Measurements from ENCODE around the gene FGF3. TPM values are rescaled to one million over a fixed set of nuclear protein-coding genes. Genes with fewer than 3 reads are reported as not detected.

Gene FGF3
- total and polyA plus RNA-seq, 4 donors, result not detected

GRCh38 chr11:69810289-69811118 is 8.7 kb downstream of the FGF3 start:
- Histone ChIP-seq H3K4me3 (ENCODE audit: low read depth, low read length) (no peak overlapping the region), H3K9me3 (ENCODE audit: control insufficient read depth, insufficient read depth, low read length) (no peaks in the 10 kb centered on the region), H3K27me3 (ENCODE audit: control insufficient read depth, insufficient read depth, low read length) (peaks cover 12% of the 10 kb centered on the region), H3K4me1 (ENCODE audit: control insufficient read depth, insufficient read depth, low read length) (no peaks in the 10 kb centered on the region), H3K27ac (ENCODE audit: low read depth, low read length) (no peak overlapping the region), H3K36me3 (ENCODE audit: control insufficient read depth, insufficient read depth, low read length) (no peaks in the 10 kb centered on the region)
- WGBS (ENCODE audit: insufficient coverage), result 93% methylated on average over 39 of the region's 39 CpGs
- DNase-seq (ENCODE audit: low read depth in 4 of 6, low spot score in 6 of 6), result no peak

GRCh38 chr11:69808667-69809086 is 10.5 kb downstream of the FGF3 start:
- H3K27ac ChIP-seq (ENCODE audit: low read depth, low read length), result no peak overlapping the region
- WGBS (ENCODE audit: insufficient coverage), result 12% methylated on average over 7 of the region's 7 CpGs
- H3K36me3 ChIP-seq (ENCODE audit: control insufficient read depth, insufficient read depth, low read length), result no peaks in the 10 kb centered on the region
- H3K9me3 ChIP-seq (ENCODE audit: control insufficient read depth, insufficient read depth, low read length), result no peaks in the 10 kb centered on the region
- H3K4me1 ChIP-seq (ENCODE audit: control insufficient read depth, insufficient read depth, low read length), result no peaks in the 10 kb centered on the region
- DNase-seq (ENCODE audit: low read depth in 4 of 6, low spot score in 6 of 6), result peak in 2 of 6 donors; percentile 26 to 39
- no peak overlapping the region for H3K4me3 ChIP-seq (ENCODE audit: low read depth, low read length)
- peaks cover 2% of the 10 kb centered on the region for H3K27me3 ChIP-seq (ENCODE audit: control insufficient read depth, insufficient read depth, low read length)

- Histone ChIP-seq H3K36me3 (ENCODE audit: control insufficient read depth, insufficient read depth, low read length) (no peaks in the 10 kb centered on the region), H3K9me3 (ENCODE audit: control insufficient read depth, insufficient read depth, low read length) (no peaks in the 10 kb centered on the region), H3K4me3 (ENCODE audit: low read depth, low read length) (no peak overlapping the region), H3K4me1 (ENCODE audit: control insufficient read depth, insufficient read depth, low read length) (no peaks in the 10 kb centered on the region), H3K27ac (ENCODE audit: low read depth, low read length) (no peak overlapping the region), H3K27me3 (ENCODE audit: control insufficient read depth, insufficient read depth, low read length) (peaks cover 4% of the 10 kb centered on the region)
- DNase-seq (ENCODE audit: low read depth in 4 of 6, low spot score in 6 of 6), result no peak
- 94% methylated on average over 8 of the region's 9 CpGs for WGBS (ENCODE audit: insufficient coverage)
These were observed 12.0 kb downstream of the FGF3 start for GRCh38 chr11:69807106-69807815.

GRCh38 chr11:69804769-69805508 is 14.3 kb downstream of the FGF3 start:
- Histone ChIP-seq H3K27ac (ENCODE audit: low read depth, low read length) (no peak overlapping the region), H3K36me3 (ENCODE audit: control insufficient read depth, insufficient read depth, low read length) (no peaks in the 10 kb centered on the region)
- 65% methylated on average over 19 of the region's 19 CpGs for WGBS (ENCODE audit: insufficient coverage)

GRCh38 chr11:69803604-69804218 is 15.5 kb downstream of the FGF3 start:
- Histone ChIP-seq H3K4me1 (ENCODE audit: control insufficient read depth, insufficient read depth, low read length) (no peaks in the 10 kb centered on the region), H3K27ac (ENCODE audit: low read depth, low read length) (no peak overlapping the region), H3K27me3 (ENCODE audit: control insufficient read depth, insufficient read depth, low read length) (peaks cover 4% of the 10 kb centered on the region), H3K4me3 (ENCODE audit: low read depth, low read length) (no peak overlapping the region), H3K9me3 (ENCODE audit: control insufficient read depth, insufficient read depth, low read length) (no peaks in the 10 kb centered on the region), H3K36me3 (ENCODE audit: control insufficient read depth, insufficient read depth, low read length) (no peaks in the 10 kb centered on the region)
- DNase-seq (ENCODE audit: low read depth in 4 of 6, low spot score in 6 of 6), result no peak

More at GRCh38 chr11:69804769-69805508, 14.3 kb downstream of the FGF3 start:
- H3K27me3 ChIP-seq (ENCODE audit: control insufficient read depth, insufficient read depth, low read length), result peaks cover 4% of the 10 kb centered on the region
- DNase-seq (ENCODE audit: low read depth in 4 of 6, low spot score in 6 of 6), result no peak
- no peaks in the 10 kb centered on the region for H3K4me1 ChIP-seq (ENCODE audit: control insufficient read depth, insufficient read depth, low read length)
- H3K9me3 ChIP-seq (ENCODE audit: control insufficient read depth, insufficient read depth, low read length), result no peaks in the 10 kb centered on the region
- H3K4me3 ChIP-seq (ENCODE audit: low read depth, low read length), result no peak overlapping the region

GRCh38 chr11:69803022-69803421 is 16.2 kb downstream of the FGF3 start:
- H3K9me3 ChIP-seq (ENCODE audit: control insufficient read depth, insufficient read depth, low read length), result no peaks in the 10 kb centered on the region
- WGBS (ENCODE audit: insufficient coverage), result 85% methylated on average over 2 of the region's 2 CpGs
- no peaks in the 10 kb centered on the region for H3K4me1 ChIP-seq (ENCODE audit: control insufficient read depth, insufficient read depth, low read length)
- no peak overlapping the region for H3K4me3 ChIP-seq (ENCODE audit: low read depth, low read length)
- peaks cover 4% of the 10 kb centered on the region for H3K27me3 ChIP-seq (ENCODE audit: control insufficient read depth, insufficient read depth, low read length)
- H3K36me3 ChIP-seq (ENCODE audit: control insufficient read depth, insufficient read depth, low read length), result no peaks in the 10 kb centered on the region
- DNase-seq (ENCODE audit: low read depth in 4 of 6, low spot score in 6 of 6), result no peak
- no peak overlapping the region for H3K27ac ChIP-seq (ENCODE audit: low read depth, low read length)

- no CpG with 5 or more reads among the region's 1 CpG for WGBS (ENCODE audit: insufficient coverage)
- Histone ChIP-seq H3K4me1 (ENCODE audit: control insufficient read depth, insufficient read depth, low read length) (no peaks in the 10 kb centered on the region), H3K27ac (ENCODE audit: low read depth, low read length) (no peak overlapping the region), H3K36me3 (ENCODE audit: control insufficient read depth, insufficient read depth, low read length) (no peaks in the 10 kb centered on the region), H3K4me3 (ENCODE audit: low read depth, low read length) (no peak overlapping the region), H3K27me3 (ENCODE audit: control insufficient read depth, insufficient read depth, low read length) (peaks cover 2% of the 10 kb centered on the region), H3K9me3 (ENCODE audit: control insufficient read depth, insufficient read depth, low read length) (no peaks in the 10 kb centered on the region)
- no peak for DNase-seq (ENCODE audit: low read depth in 4 of 6, low spot score in 6 of 6)
These were observed 16.6 kb downstream of the FGF3 start for GRCh38 chr11:69802590-69802989.

GRCh38 chr11:69801513-69802335 is 17.5 kb downstream of the FGF3 start:
- Histone ChIP-seq H3K4me3 (ENCODE audit: low read depth, low read length) (no peak overlapping the region), H3K27me3 (ENCODE audit: control insufficient read depth, insufficient read depth, low read length) (peaks cover 2% of the 10 kb centered on the region), H3K27ac (ENCODE audit: low read depth, low read length) (no peak overlapping the region), H3K36me3 (ENCODE audit: control insufficient read depth, insufficient read depth, low read length) (no peaks in the 10 kb centered on the region), H3K4me1 (ENCODE audit: control insufficient read depth, insufficient read depth, low read length) (no peaks in the 10 kb centered on the region), H3K9me3 (ENCODE audit: control insufficient read depth, insufficient read depth, low read length) (no peaks in the 10 kb centered on the region)
- DNase-seq (ENCODE audit: low read depth in 4 of 6, low spot score in 6 of 6), result no peak
- 25% methylated on average over 10 of the region's 15 CpGs for WGBS (ENCODE audit: insufficient coverage)

- DNase-seq (ENCODE audit: low read depth in 4 of 6, low spot score in 6 of 6), result no peak
- Histone ChIP-seq H3K4me1 (ENCODE audit: control insufficient read depth, insufficient read depth, low read length) (no peaks in the 10 kb centered on the region), H3K4me3 (ENCODE audit: low read depth, low read length) (no peak overlapping the region), H3K27ac (ENCODE audit: low read depth, low read length) (no peak overlapping the region), H3K27me3 (ENCODE audit: control insufficient read depth, insufficient read depth, low read length) (peaks cover 2% of the 10 kb centered on the region), H3K36me3 (ENCODE audit: control insufficient read depth, insufficient read depth, low read length) (no peaks in the 10 kb centered on the region), H3K9me3 (ENCODE audit: control insufficient read depth, insufficient read depth, low read length) (no peaks in the 10 kb centered on the region)
- WGBS (ENCODE audit: insufficient coverage), result 90% methylated on average over 4 of the region's 5 CpGs
These were observed 18.9 kb downstream of the FGF3 start for GRCh38 chr11:69800278-69800677.
